Activated CD4-positive, alpha-beta T cell treated with anti-CD3 and anti-CD28 coated beads for 4 hours (primary cell): ENCODE measurements around the gene UCP3.

Experiments
- DNase-seq, 2 donors: peaks; one replicate each; pipeline ENCODE4 v3.0.0-alpha.2; 2020

The UCP3 gene

GRCh38 chr11:73950869-73951710 lies 57.8 kb downstream of the UCP3 start, which contains the start of gene DNAJB13:
Gene DNAJB13 (plus strand): TSS chr11:73951026. CDS start chr11:73951070, 44 bp downstream.
- DNase-seq: no peak
